ENCODE results near the gene FOXO6.

Gene FOXO6

DNA sequence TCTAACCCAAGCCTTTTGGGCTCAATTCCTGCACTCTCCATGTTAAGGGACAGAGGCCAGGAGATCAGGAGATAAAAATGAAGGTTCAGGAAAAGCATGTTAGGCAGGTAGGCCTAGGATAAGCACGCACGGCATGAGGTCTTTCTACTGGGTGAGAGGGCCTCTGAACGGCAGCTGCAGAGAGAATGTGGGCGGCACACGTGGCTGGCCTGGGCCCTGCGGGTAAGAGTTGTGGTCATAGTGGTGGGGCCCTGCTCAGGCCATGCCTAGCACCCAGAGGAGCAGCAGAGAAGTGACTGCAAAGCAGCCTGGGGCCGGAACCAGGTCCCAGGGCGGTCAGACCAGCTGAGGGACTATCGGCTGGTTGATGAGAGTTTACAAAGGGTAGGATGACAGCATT is 7.5 kb upstream of the FOXO6 start:
- DNase-seq = no peak

- no peak for DNase-seq
These were observed 6.3 kb upstream of the FOXO6 start for GRCh38 chr1:41354956-41355355.

DNA sequence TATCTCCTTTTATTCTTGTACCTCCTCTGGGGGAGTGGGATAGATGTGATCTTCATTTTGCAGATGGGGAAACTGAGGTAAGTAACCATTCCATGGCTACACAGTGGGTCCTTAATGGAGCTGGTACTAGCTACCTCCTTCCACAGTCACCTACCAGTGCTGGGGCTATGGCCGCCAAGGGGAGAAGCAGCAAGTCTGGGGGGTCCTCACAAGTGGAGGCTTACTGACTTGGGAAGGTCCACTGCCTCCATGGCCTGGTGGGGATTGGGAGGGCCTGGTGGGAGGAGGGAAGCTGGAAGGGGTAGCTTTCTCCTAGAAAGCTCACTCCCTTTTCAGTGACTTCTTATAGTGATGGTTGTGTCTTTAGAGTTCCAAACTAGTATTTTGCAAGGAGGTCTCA is 5.9 kb upstream of the FOXO6 start:
- no peak for DNase-seq

GRCh38 chr1:41355761-41356160 is 5.5 kb upstream of the FOXO6 start:
- DNase-seq = no peak

GRCh38 chr1:41356752-41357151 is 4.5 kb upstream of the FOXO6 start:
- no peak for DNase-seq

- DNase-seq = no peak
These were observed 3.7 kb upstream of the FOXO6 start for GRCh38 chr1:41357451-41358101.

DNA sequence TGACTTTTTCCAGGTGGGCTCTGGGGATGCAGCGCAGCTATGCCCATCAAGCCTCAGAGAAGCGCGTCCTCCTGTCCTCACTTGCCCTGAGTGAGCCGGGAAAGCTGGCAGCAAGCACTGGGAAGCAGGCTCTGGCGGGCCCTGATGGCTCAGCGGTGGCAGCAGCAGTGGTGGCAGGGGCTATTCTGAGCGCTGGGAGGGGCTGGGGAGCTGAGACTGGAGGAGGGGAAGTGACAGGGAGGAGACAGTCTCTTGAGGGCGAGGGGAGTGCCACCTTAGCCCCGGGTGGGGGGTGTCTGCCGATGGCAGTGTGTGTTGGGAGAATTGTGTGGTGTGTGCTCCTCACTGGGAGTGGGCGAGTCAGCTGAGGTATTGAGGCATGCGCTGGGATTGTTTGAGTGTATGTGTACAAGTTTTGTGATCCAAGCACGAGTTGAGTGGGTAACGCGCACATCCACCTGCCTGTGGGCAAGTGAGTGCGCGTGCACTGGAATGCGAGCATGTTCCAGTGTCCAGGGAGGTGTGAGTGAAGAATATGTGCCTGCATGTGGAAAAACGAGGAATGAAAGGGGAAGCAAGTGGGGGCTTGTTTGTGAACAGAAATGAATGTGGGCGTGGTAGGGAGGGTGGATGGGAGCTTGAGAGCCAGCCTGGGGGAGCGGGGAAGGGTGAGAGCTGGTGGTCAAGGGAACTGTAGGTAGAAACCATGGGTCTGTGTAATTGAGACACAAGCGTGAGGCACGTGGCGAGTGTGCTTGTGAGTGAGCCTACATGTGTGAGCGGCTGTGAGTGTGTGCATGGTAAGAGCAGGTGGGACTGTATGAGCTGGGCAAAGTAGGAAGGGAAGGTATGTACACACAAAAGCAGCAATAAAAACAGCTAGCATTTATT is 2.9 kb upstream of the FOXO6 start:
- DNase-seq = no peak

DNA sequence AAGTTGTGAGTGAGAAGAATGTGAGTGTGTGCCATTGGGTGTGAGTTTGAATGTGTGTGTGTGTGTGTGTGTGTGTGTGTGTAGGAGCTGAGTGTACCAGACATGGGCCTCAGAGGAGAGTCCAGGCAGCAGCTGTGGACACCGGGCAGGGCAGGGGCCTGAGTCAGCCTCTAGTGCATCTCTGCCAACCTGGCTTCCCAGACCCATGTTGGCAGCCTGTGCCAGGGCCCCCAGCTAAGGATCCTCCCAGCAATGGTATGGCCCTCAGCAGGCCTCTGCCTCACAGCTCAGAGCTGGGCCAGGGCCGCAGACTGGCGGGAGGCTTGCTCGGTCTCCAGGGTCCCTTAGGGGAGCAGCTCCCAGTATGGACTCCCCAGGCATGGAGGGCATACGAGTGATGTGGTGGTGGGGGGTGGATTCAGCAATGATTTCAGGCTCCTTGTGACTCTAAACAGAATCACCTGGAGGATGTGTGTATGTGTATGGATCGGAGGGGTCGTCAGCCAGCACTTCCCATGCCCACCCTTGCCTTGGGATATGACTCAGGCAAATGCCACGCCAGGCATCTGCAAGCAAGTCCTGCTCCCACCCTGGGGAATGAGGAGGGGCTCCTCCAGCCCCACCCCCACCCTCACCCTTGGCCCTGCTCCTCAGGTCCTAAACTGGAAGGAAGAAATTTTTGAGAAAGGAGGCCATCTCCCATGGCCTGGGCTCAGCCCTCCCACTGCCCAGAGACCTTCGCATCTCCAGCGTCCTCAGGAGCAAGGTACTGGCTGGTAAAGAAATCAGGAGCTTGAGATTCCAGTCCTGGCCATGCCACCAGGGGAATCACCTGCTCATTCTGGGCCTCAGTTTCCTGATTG is 1.8 kb upstream of the FOXO6 start:
- no peak for DNase-seq

DNA sequence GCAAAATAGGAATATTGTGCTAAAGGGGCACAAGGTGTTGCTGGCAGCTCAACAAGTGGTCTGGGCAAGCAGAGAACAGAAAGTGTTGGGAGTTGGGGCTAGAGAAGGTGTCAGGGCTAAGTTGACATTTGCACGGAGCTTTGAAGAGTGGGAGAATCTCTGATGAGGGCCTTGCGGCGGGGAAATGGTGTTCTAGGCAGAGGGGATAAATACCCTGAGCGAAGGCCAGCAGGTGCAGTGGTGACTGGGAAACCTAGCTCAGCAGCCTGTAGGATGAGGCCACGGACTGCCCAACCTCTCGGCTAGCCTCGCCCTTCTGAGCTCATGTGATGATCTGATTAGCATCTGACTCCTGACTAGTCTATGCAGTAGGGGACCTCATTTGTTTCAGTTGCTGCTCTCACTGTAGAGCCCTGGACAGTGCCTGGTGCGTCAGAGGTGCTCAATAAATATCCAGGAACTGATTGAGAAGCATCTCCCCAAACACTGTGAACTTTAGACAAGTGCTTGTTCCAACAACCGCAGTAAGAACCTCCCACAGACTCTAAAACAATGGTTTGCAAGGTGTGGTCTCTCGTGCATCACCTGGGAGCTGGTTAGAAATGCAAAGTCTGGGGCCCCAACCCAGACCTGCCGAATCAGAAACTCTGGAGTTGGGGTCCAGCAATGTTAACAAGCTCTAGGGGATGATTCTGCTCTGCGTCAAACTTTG is 1.0 kb upstream of the FOXO6 start:
- no peak for DNase-seq

DNA sequence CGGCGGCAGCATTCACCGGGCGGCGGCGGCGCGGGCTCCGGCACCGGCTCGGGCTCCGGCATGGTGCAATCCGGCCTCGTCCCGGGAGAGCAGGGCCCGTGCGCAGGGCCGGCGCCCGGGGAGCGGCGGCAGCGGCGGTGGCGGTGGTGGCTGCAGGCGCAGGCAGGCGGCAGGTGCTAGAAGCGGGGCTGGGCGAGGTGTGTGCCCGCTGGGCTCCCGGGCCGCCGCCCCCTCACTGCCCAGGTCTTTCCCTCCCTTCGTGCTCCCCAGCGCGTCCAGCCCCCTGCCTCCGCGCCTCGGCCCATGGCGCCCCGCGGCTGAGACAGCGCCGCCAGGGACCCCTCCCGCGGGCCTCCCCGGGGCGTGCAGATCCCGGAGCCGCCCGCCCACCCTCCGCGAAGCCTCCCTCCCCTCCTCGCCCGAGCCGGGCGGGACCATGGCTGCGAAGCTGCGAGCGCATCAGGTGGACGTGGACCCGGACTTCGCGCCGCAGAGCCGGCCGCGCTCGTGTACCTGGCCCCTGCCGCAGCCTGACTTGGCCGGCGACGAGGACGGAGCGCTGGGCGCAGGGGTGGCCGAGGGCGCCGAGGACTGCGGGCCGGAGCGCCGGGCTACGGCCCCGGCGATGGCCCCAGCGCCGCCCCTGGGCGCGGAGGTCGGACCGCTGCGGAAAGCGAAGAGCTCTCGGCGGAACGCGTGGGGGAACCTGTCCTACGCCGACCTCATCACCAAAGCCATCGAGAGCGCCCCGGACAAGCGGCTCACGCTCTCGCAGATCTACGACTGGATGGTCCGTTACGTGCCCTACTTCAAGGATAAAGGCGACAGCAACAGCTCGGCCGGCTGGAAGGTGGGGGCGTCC is 492 bp downstream of the FOXO6 start:
- peak; percentile 38 for DNase-seq

DNA sequence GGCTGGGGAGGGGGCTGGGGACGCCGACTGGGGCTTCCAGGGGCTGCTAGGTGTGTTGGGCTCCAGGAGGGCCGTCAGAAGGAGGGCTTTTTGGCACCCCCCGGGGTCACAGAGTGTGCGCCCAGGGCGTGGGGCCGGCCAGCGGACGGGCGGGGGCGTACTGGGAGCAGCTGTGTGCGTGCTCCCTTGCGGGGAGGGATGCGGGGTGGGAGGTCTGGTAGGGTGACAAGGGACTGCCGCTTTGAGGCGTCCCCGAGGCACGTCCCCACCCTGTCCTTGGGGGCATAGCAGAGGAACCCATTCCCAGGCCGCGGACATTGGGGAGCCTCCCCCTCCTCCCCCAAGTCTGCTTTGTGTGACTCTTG is 1.1 kb downstream of the FOXO6 start:
- DNase-seq = no peak

GRCh38 chr1:41362749-41363590 is 1.7 kb downstream of the FOXO6 start:
- no peak for DNase-seq

- DNase-seq = no peak
These were observed 2.5 kb downstream of the FOXO6 start for GRCh38 chr1:41363591-41364320.

DNA sequence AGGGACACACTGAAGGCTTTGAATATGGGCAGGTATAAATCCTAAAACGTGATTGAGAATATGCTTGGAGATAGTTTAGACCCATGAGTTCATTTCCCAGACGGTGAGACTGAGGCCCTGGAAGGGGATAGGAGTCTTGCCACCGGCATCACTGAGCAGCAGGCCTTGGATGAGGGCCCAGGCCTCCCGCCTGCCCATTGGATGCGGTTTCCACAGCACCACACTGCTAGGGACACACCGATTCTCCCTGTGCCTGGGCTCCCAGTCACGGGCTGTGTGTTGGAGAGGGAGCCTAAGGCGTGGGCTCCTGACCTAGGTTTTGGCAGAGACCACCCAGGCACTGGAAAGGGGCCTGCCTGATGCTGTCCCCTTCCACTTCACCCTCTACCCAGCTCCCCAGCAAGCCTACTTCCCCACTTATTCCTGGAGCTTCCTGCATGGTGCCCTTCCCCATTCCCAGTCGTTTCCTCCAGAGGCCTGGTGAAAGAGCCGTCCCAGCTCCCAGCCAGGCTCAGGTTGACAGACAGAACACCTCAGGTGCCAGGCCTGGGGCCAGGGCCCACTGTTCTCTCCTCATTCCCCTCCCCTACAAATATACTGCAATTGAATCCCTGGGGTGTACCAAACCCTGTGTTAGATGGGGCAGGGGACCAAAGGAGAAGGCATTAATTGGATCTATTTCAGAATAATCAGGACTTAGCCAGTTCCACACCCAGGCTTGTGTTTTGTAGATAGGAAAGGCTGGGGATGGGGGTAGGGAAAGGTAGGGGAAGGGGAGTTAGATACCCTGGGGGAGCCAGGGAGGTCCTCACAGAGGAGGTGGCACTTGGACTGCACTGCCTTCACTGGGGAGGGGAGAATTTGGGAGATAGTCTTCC is 3.4 kb downstream of the FOXO6 start:
- DNase-seq = no peak

DNA sequence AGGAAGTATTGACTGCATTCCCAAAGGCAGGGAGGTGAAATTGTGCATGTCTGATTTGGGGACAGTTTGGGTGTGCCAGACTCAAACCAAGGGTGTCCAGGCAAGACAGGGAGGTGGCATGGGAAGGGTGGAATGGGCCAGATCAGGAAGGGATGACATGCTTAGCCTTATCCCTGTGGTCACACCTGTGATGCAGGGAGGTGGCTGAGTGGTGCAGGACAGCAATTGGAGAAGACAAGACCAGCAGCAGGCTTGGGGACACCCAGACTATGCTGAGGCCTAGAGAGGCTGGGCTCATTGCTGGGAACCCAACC is 4.0 kb downstream of the FOXO6 start:
- DNase-seq = no peak

DNA sequence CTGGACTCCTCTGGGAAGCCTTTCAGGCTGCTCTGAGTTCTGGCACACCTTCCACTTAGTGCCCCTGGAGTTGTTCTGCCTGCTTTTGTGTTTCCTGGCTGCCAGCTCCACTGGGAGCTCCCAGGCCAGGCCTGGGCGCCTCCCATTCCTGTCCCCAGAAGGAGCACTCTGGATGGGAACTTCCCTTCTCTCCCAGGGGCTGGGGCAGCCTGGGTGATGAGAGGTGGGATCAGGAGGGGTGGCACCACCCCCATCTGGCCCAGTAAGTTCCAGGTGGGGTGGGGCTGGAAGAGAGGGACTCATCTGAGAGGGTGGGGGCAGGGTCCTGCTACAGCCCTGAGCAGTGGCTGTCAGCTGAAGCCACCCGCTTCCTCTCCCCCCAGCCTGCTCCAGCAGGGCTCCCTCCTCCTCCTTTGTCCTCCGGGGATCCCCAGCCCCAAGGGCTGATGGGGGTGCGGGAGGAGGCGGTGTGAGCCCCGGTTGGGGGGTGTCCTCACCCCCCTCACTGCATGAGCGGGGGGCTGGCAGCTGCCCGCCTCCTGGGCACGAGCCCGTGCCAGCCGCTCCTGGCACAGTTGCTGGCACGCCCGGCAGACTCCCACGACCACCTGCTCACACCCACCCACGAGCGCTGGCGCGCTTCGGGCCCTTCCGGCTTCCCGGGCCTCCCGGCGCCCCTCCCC is 4.7 kb downstream of the FOXO6 start:
- no peak for DNase-seq

DNA sequence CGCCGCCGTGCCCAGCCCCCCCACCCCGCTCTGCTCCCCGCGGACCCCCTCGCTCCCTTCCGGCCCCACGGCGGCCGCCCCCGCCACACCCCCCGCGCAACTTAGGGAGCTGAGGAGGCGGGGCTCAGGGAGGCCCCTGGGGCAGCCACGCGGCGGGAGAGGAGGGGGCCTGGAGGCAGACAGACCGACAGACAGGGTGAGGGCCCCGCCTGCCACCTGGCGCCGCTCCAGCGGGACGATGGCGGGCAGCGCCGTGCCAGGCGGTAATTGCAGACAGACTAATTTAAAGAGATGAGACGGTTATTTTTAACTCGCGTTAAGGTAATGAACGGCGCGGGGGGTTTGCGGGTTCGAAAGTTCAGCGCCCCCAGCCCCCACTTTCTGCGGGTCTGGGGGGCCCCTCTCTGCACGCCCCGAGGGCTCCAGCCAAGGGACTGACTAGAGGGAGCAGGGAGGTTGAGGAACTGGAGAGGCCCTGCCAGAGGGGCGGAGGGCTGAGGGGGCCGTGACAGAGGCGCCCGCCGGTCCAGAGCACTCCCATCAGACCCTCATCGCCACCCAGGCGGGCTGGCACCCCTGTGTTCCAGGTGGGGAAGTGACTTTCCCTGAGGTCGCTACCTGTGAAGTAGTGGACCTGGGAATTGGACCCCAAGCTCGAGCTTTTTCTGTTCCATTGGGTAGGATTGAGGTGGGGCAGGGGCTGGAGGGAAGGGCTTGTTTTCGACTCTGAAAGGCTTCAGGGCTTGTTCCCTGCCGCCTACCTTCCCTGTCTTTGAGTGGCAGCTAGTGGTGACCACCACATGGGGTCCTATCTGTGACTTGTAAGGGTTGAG is 5.4 kb downstream of the FOXO6 start:
- peak; percentile 50 for DNase-seq

DNA sequence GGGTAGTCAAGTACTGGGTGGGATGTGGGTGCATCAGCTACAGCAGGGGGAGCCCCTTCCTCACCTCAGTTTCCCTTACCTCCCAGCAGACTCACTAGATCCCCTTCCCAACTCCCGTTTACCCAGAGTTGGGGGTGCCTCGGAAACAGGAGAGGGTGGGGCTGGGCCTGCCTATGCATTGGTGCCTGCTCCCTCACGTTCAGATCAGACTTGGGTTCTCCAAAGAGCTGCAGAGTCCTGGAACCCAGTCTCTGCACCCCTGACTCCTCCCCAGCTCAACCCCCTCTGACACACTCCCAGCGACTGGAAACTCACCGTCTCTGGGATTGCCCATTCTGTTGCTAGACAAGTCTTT is 6.0 kb downstream of the FOXO6 start:
- no peak for DNase-seq
